Panc1 (cell line): ENCODE results near the gene KLHL3.

Experiments
- TF ChIP-seq, protein P1 (sequence below): fragments of 450-650 bp; IDR thresholded peaks from 2 replicates; pipeline ENCODE4 v1.5.1; 2017; ENCODE audit warnings: mild to moderate bottlenecking
- TF ChIP-seq, protein P2 (sequence below), 2 experiments: IDR thresholded peaks; 2 replicates each; pipeline ENCODE4 v1.6.1; 2011 to 2012; ENCODE audit warnings: low read depth in 2 of 2, control low read depth in 1 of 2, low read length in 1 of 2, mild to moderate bottlenecking in 1 of 2, moderate library complexity in 1 of 2; ENCODE audit not compliant: insufficient read depth in 1 of 2

DNA sequence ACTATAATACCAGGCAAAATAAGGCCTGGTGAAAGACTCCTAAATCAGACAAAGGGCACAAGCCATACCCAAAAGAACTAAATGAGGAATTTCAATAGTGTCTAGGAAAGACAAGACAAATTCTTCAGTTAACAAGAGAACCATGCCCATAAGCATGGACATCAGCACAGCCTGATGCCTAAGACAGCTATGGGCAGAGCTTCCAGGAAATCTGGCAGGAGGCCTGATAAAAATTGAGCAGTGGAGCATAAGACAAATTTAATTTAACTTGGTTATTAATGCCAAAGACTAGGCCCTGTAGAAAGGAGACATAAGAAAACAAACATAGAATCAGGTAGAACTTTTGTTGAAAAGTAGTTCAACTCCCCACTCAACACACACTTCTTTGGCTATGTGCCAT lies 17.3 kb downstream of the KLHL3 start:
- TF ChIP-seq, protein P1, sequence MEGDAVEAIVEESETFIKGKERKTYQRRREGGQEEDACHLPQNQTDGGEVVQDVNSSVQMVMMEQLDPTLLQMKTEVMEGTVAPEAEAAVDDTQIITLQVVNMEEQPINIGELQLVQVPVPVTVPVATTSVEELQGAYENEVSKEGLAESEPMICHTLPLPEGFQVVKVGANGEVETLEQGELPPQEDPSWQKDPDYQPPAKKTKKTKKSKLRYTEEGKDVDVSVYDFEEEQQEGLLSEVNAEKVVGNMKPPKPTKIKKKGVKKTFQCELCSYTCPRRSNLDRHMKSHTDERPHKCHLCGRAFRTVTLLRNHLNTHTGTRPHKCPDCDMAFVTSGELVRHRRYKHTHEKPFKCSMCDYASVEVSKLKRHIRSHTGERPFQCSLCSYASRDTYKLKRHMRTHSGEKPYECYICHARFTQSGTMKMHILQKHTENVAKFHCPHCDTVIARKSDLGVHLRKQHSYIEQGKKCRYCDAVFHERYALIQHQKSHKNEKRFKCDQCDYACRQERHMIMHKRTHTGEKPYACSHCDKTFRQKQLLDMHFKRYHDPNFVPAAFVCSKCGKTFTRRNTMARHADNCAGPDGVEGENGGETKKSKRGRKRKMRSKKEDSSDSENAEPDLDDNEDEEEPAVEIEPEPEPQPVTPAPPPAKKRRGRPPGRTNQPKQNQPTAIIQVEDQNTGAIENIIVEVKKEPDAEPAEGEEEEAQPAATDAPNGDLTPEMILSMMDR = no peak
- TF ChIP-seq, protein P2, sequence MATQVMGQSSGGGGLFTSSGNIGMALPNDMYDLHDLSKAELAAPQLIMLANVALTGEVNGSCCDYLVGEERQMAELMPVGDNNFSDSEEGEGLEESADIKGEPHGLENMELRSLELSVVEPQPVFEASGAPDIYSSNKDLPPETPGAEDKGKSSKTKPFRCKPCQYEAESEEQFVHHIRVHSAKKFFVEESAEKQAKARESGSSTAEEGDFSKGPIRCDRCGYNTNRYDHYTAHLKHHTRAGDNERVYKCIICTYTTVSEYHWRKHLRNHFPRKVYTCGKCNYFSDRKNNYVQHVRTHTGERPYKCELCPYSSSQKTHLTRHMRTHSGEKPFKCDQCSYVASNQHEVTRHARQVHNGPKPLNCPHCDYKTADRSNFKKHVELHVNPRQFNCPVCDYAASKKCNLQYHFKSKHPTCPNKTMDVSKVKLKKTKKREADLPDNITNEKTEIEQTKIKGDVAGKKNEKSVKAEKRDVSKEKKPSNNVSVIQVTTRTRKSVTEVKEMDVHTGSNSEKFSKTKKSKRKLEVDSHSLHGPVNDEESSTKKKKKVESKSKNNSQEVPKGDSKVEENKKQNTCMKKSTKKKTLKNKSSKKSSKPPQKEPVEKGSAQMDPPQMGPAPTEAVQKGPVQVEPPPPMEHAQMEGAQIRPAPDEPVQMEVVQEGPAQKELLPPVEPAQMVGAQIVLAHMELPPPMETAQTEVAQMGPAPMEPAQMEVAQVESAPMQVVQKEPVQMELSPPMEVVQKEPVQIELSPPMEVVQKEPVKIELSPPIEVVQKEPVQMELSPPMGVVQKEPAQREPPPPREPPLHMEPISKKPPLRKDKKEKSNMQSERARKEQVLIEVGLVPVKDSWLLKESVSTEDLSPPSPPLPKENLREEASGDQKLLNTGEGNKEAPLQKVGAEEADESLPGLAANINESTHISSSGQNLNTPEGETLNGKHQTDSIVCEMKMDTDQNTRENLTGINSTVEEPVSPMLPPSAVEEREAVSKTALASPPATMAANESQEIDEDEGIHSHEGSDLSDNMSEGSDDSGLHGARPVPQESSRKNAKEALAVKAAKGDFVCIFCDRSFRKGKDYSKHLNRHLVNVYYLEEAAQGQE (IDR thresholded peaks at IDR 0.05; ENCODE audit: insufficient read depth in 1 of 2, low read depth in 2 of 2, low read length in 1 of 2) = no peak
